D721Med (cell line): ENCODE results near the gene MKRN1.

Experiments used
- DNase-seq: peaks from one replicate; pipeline ENCODE4 v3.0.0; 2011; ENCODE audit warnings: low spot score; ENCODE audit not compliant: insufficient read length
- FAIRE-seq: peaks from 2 replicates; lab custom pipeline; 2011; peaks lifted over from hg19 to GRCh38; lab: Jason Lieb, UNC
- TF ChIP-seq, protein P1 (sequence below): IDR thresholded peaks from 2 replicates; pipeline ENCODE4 v1.5.1; 2012; ENCODE audit warnings: mild to moderate bottlenecking, control low read depth; ENCODE audit not compliant: insufficient read depth; ENCODE audit errors: missing control alignments

MKRN1 gene

DNA sequence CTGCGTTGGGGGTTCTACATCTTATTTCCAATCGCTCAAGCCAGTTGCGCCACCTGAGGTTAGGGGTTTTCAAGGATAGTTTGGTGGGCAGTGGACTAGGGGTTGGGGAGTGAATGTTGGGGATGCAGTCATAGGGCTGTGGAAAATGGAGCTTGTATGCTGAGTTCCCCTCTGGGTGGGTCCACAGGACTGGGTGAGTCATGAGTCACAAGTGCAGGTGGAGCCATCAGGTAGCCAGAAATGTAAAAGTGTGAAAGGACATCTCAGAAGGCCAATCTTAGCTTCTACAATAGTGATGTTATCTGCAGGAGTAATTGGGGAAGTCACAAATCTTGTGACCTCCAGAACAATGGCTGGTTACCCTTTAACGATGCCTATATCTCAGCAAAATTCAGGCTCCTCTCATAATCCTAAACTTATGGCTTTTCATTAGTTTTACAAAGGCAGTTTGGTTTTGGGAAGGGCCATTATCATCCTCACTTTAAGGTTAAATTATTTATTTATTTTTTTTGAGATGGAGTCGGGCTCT, 18.0 kb upstream of the MKRN1 start:
- FAIRE-seq: no peak
- TF ChIP-seq, protein P1, sequence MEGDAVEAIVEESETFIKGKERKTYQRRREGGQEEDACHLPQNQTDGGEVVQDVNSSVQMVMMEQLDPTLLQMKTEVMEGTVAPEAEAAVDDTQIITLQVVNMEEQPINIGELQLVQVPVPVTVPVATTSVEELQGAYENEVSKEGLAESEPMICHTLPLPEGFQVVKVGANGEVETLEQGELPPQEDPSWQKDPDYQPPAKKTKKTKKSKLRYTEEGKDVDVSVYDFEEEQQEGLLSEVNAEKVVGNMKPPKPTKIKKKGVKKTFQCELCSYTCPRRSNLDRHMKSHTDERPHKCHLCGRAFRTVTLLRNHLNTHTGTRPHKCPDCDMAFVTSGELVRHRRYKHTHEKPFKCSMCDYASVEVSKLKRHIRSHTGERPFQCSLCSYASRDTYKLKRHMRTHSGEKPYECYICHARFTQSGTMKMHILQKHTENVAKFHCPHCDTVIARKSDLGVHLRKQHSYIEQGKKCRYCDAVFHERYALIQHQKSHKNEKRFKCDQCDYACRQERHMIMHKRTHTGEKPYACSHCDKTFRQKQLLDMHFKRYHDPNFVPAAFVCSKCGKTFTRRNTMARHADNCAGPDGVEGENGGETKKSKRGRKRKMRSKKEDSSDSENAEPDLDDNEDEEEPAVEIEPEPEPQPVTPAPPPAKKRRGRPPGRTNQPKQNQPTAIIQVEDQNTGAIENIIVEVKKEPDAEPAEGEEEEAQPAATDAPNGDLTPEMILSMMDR: no peak
- no peak for DNase-seq

DNA sequence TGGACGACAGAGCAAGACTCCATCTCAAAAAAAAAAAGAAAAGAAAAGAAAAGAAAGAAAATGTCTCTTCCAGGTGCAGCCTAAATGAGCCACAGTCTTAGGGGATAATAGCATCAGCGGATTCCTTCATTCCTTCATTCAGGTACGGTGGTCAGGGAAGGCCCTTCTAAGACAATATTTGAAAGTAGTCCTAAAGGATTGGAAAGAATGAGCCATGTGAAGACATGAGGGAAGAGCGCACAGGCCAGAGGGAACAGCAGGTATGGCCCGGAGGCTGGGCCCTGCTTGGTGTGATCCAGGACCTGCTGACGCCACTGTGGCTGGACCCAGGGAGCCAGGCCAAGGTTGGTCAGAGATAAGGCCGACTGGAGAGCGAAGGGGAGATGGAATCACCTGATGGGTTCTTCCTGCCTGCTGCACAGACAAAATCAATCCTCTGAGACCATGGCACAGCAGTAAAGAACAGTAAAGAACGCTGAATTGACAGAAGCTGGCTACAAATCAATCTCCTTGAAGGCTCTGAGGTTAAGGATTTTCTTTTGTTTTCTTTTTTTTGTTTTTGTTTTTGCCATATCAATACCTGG, 16.3 kb upstream of the MKRN1 start:
- no peak for DNase-seq
- FAIRE-seq: no peak
- TF ChIP-seq, protein P1: no peak

DNA sequence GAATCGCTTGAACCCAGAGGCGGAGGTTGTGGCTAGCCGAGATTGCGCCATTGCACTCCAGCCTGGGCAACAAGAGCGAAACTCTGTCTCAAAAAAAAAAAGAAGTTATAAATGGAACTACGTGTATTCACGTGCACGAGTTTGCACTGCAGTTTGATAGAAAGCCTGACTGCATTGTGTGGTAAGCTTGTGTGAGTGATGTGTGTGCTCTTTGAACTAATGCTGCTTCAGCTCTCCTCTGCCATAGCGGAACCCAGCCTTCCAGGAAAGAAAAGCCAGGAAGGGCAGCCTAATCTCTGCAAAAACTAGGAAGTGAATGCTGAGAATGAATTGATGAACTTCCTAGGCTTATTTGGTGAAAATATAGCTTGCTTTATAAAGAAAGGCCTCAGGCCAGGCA, 15.6 kb upstream of the MKRN1 start:
- TF ChIP-seq, protein P1: no peak
- DNase-seq (no peak), FAIRE-seq (no peak)

DNA sequence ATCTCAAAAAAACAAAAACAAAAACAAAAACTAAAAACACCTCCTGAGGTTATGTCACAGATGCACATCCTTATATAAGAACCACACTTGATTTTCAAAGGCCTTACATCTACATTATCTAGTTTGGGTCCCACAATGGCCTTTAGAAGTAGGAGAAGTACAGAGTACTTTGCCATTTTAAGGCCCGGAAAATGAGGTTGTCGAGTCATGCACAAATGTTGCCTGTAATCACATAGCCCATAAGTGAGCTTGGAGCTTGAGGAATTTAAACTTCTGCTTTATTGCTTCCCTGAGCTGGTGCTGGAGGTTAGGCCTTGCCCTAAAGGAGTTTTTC, 9.7 kb upstream of the MKRN1 start:
- TF ChIP-seq, protein P1: no peak
- DNase-seq (no peak), FAIRE-seq (no peak)

DNA sequence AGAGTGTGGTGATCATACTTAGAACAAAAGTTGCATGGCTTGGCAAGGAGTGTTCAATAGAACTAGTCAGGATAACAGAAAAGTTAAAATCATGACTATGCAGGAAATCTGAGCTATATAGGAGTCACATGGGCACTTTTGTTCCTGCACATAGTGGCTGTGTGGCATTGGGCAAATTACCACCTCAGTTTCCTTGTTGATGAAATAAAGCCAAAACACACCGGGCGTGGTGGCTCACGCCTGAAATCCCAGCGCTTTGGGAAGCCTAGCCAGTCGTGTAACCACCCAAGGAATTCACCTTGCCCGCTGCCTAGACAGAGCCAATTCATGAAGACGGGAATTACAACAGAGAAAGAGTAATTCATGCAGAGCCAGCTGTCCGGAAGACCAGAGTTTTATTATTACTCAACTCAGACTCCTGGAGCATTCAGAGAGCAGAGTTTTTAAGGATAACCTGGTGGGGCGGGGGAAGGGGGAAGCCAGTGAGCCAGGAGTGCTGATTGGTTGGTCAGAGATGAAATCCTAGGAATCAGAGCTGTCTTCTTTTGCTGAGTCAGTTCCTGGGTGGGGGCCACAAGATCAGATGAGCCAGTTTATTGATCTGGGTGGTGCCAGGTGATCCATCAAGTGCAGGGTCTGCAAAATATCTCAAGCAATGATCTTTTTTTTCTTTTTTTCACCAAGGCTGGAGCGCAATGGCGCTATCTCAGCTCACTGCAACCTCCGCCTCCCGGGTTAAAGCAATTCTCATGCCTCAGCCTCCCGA, 6.4 kb upstream of the MKRN1 start:
- FAIRE-seq (no peak), DNase-seq (no peak)
- TF ChIP-seq, protein P1: no peak

DNA sequence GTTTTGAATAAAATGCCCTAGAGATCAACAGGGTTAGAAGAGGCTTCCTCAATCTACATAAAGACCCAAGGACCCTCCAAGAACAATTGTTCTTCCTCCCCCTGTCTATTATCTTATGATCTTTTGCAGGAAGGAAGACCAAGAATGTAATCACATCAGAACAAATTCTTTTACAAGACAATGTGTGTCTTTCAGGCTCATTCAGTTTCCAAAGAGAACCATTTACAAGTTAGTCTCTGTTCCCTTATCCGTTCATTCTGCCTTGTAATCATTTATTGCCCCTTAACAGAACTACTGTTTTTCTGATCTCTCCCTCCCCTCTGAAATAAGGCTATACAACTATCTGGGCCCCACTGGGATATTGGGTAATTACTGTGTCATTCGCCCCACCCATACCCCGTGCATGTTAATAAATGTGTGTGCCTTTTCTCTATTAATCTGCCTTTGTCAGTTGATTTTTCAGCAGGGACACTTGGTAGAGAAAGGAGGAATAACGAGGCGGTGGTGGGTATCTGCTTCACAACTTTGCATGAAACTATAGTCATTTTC, 5.7 kb upstream of the MKRN1 start:
- no peak for FAIRE-seq
- no peak for DNase-seq
- TF ChIP-seq, protein P1: no peak

DNA sequence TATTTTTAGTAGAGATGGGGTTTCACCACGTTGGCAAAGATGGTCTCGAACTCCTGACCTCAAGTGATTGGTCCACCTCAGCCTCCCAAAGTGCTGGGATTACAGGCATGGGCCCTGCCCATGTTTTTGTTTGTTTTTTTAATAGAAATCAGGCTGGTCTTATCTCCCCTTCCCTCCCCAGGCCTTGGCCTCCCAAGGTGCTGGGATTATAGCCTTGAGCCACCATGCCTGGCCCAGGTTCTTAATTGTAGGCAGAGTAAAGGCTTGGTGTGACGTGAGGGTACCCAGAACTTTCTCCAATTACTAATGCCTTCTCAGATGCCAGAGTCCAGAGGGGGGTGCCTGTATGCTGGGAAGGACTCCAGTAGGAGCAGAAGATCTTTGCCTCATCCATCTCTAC, 5.2 kb upstream of the MKRN1 start:
- FAIRE-seq (no peak), DNase-seq (no peak)
- TF ChIP-seq, protein P1: no peak
